ENCODE measurements around the gene PPP3R1.

The PPP3R1 gene

DNA sequence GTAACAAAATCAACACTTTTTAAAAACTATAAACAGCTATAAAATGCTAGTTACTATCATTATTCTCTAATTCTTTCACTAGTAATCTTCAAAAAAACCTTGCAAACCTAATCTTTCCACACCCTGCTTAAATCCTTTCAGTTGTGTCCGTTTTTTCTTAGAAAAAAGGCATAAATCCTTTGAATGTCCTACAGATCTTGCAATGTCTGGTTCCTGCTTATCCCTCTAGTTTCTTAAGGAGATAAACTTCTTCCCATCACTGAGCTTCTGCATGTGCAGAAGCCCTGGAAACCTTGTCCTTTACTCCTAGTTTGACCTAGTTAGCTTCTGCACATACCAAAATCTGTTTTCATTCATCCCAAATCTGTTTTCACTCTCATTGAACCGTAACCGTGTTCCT, 95.9 kb downstream of the PPP3R1 start:
- Histone ChIP-seq H3K9ac (ENCODE audit: low read length) (peak overlapping the region; percentile 89), H3K4me2 (ENCODE audit: low read depth, low read length, poor library complexity, severe bottlenecking) (peak overlapping the region; percentile 92), H3K27ac (ENCODE audit: low read depth, low read length) (no peak overlapping the region), H3K36me3 (ENCODE audit: low read length) (peaks cover 10% of the 10 kb centered on the region; the same call in 1 of the 2 replicates), H3K27me3 (ENCODE audit: low read length) (no peaks in the 10 kb centered on the region), H3K9me3 (ENCODE audit: insufficient read depth, low read length) (no peaks in the 10 kb centered on the region), H2AFZ (ENCODE audit: low read depth, low read length, severe bottlenecking) (peak overlapping the region; percentile 69), H3K79me2 (ENCODE audit: insufficient read depth, low read length) (peaks cover 45% of the 10 kb centered on the region), H4K20me1 (ENCODE audit: low read depth, low read length) (no peaks in the 10 kb centered on the region), H3K9me2 (replicated peaks; ENCODE audit: insufficient read depth, low read length) (no peaks in the 10 kb centered on the region), H3K4me3 (ENCODE audit: insufficient read depth, low read length, poor library complexity, severe bottlenecking) (peak overlapping the region; percentile 85), H3F3A (ENCODE audit: insufficient read depth) (peaks cover 7% of the 10 kb centered on the region; the same call in 1 of the 2 replicates)
- TF ChIP-seq, protein P1, sequence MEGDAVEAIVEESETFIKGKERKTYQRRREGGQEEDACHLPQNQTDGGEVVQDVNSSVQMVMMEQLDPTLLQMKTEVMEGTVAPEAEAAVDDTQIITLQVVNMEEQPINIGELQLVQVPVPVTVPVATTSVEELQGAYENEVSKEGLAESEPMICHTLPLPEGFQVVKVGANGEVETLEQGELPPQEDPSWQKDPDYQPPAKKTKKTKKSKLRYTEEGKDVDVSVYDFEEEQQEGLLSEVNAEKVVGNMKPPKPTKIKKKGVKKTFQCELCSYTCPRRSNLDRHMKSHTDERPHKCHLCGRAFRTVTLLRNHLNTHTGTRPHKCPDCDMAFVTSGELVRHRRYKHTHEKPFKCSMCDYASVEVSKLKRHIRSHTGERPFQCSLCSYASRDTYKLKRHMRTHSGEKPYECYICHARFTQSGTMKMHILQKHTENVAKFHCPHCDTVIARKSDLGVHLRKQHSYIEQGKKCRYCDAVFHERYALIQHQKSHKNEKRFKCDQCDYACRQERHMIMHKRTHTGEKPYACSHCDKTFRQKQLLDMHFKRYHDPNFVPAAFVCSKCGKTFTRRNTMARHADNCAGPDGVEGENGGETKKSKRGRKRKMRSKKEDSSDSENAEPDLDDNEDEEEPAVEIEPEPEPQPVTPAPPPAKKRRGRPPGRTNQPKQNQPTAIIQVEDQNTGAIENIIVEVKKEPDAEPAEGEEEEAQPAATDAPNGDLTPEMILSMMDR (IDR thresholded peaks at IDR 0.05; ENCODE audit: insufficient read depth, low read length, poor library complexity, severe bottlenecking), result no peak
- TF ChIP-seq EZH2phosphoT487 (conservative IDR thresholded peaks at IDR 0.05; ENCODE audit: low read length), result no peak

DNA sequence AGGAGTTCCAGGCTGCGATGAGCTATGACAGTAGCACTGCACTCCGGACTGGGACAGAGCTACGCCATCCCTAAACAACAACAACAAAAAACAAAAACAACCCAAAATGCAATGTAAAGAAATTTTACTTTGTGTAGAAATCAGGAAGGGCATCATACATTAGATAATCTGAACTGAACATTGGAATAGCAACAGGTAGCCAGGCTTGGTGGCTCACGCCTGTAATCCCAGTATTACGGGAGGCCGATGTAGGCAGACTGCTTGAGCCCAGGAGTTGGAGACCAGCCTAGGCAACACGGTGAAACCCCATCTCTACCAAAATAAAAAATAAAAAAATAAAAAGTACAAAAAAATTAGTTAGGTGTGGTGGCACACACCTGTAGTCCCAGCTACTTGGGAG, 96.7 kb downstream of the PPP3R1 start:
- Histone ChIP-seq H2AFZ (ENCODE audit: low read depth, low read length, severe bottlenecking) (no peak overlapping the region), H3K9ac (ENCODE audit: low read length) (no peak overlapping the region), H3K27ac (ENCODE audit: low read depth, low read length) (no peak overlapping the region), H3K36me3 (ENCODE audit: low read length) (peaks cover 4% of the 10 kb centered on the region; the same call in 1 of the 2 replicates), H4K20me1 (ENCODE audit: low read depth, low read length) (no peaks in the 10 kb centered on the region), H3K9me3 (ENCODE audit: insufficient read depth, low read length) (no peaks in the 10 kb centered on the region), H3K27me3 (ENCODE audit: low read length) (no peaks in the 10 kb centered on the region), H3K79me2 (ENCODE audit: insufficient read depth, low read length) (peaks cover 49% of the 10 kb centered on the region), H3F3A (ENCODE audit: insufficient read depth) (peaks cover 7% of the 10 kb centered on the region; the same call in 1 of the 2 replicates), H3K4me3 (ENCODE audit: insufficient read depth, low read length, poor library complexity, severe bottlenecking) (no peak overlapping the region), H3K9me2 (replicated peaks; ENCODE audit: insufficient read depth, low read length) (no peaks in the 10 kb centered on the region), H3K4me2 (ENCODE audit: low read depth, low read length, poor library complexity, severe bottlenecking) (peak overlapping the region; percentile 92)
- no peak for TF ChIP-seq EZH2phosphoT487 (conservative IDR thresholded peaks at IDR 0.05; ENCODE audit: low read length)
- TF ChIP-seq, protein P1 (IDR thresholded peaks at IDR 0.05; ENCODE audit: insufficient read depth, low read length, poor library complexity, severe bottlenecking), result no peak

DNA sequence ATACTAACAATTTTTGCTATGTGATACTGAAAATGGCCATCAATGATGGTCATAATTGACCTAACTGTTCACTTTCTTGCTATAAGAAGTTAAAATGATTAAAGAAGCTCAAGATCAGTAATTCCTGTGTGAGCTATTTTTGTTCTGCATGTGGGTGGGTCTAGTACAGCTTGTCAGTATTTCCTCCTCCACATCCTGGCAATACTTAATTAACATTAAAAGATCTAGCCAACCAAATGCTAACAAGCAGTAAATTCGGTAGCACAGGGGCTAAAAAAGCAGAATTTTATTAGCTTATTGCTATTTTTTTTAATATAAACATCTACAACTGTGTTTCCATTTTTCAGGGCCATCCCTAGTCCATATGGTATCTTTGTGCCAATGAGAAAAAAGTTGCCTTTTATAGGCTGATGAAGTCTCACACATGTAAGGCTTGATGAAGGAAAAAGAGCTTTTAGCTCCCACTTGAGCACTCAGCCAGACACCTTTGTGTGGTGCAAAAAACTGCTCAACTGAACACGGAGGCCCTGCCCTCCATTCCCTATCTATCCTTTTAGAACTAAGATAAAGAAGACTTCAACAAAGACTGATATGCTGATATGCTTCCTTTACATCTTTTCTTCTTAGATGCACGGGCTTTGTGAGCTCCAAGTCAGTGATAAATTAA, 99.5 kb downstream of the PPP3R1 start:
- Histone ChIP-seq H2AFZ (ENCODE audit: low read depth, low read length, severe bottlenecking) (no peak overlapping the region), H3F3A (ENCODE audit: insufficient read depth) (peaks cover 7% of the 10 kb centered on the region; the same call in 1 of the 2 replicates), H4K20me1 (ENCODE audit: low read depth, low read length) (no peaks in the 10 kb centered on the region), H3K9me2 (replicated peaks; ENCODE audit: insufficient read depth, low read length) (no peaks in the 10 kb centered on the region), H3K79me2 (ENCODE audit: insufficient read depth, low read length) (peaks cover 34% of the 10 kb centered on the region), H3K27ac (ENCODE audit: low read depth, low read length) (no peak overlapping the region), H3K27me3 (ENCODE audit: low read length) (no peaks in the 10 kb centered on the region), H3K36me3 (ENCODE audit: low read length) (no peaks in the 10 kb centered on the region), H3K9me3 (ENCODE audit: insufficient read depth, low read length) (no peaks in the 10 kb centered on the region), H3K4me3 (ENCODE audit: insufficient read depth, low read length, poor library complexity, severe bottlenecking) (no peak overlapping the region), H3K9ac (ENCODE audit: low read length) (no peak overlapping the region), H3K4me2 (ENCODE audit: low read depth, low read length, poor library complexity, severe bottlenecking) (no peak overlapping the region)
- no peak for TF ChIP-seq EZH2phosphoT487 (conservative IDR thresholded peaks at IDR 0.05; ENCODE audit: low read length)
- TF ChIP-seq, protein P1 (IDR thresholded peaks at IDR 0.05; ENCODE audit: insufficient read depth, low read length, poor library complexity, severe bottlenecking), result no peak

Measured in SU-DHL-6 (cell line).